Measurements from ENCODE around the gene LDLRAD1.

- TF ChIP-seq CREB5 (CRISPR knock-in tag; IDR thresholded peaks at IDR 0.05; ENCODE audit: low read depth) (no peak), PATZ1 (CRISPR knock-in tag; IDR thresholded peaks at IDR 0.05; ENCODE audit: borderline replicate concordance) (no peak), ZNF70 (CRISPR knock-in tag; IDR thresholded peaks at IDR 0.05) (no peak), POU6F1 (CRISPR knock-in tag; IDR thresholded peaks at IDR 0.05; ENCODE audit: borderline replicate concordance, low read depth) (no peak), CSRNP3 (CRISPR knock-in tag; IDR thresholded peaks at IDR 0.05) (no peak), TSHZ2 (CRISPR knock-in tag; IDR thresholded peaks at IDR 0.05) (no peak), ISL1 (CRISPR knock-in tag; IDR thresholded peaks at IDR 0.05) (no peak), ARNTL (CRISPR knock-in tag; IDR thresholded peaks at IDR 0.05; ENCODE audit: borderline replicate concordance, low read depth) (no peak), TCF4 (CRISPR knock-in tag; IDR thresholded peaks at IDR 0.05; ENCODE audit: borderline replicate concordance) (no peak), ESRRG (CRISPR knock-in tag; IDR thresholded peaks at IDR 0.05) (no peak), RARB (CRISPR knock-in tag; IDR thresholded peaks at IDR 0.05) (no peak)
Observed at GRCh38 chr1:53998223-53998622, 19.8 kb downstream of the LDLRAD1 start.
